HT-29 (cell line): ENCODE measurements around the gene PPAN. TPM values are rescaled to one million over a fixed set of nuclear protein-coding genes. Genes with fewer than 3 reads are reported as not detected.
A peak's percentile ranks its signal among the peaks of the same experiment; 100 is the strongest.

Experiments used
- DNase-seq: peaks from one replicate; pipeline ENCODE4 v3.0.0-alpha.2; 2015; ENCODE audit warnings: low spot score
- total RNA-seq: library from RNA; depleted of rRNA; stranded (reverse); fragments of >200 nt; shearing (Covaris generic); gene quantifications from 2 replicates; pipeline ENCODE4 v1.2.3, GENCODE V29; 2014; rRNA removed

The PPAN gene
- total RNA-seq, result 90.3 and 97.0 TPM in 2 replicates

- DNase-seq, result peak; percentile 96
Observed at GRCh38 chr19:10106100-10106936, at the start of gene PPAN. Gene PPAN (plus strand): TSS chr19:10106362. CDS start chr19:10106395, 33 bp downstream.

GRCh38 chr19:10061717-10062310 is 44.3 kb upstream of the PPAN start:
- DNase-seq, result no peak

- no peak for DNase-seq
Observed at GRCh38 chr19:10068205-10068604, 38.0 kb upstream of the PPAN start.

- DNase-seq, result no peak
Observed at GRCh38 chr19:10069046-10069445, 37.1 kb upstream of the PPAN start.

GRCh38 chr19:10070730-10071446 is 35.3 kb upstream of the PPAN start:
- DNase-seq, result no peak

GRCh38 chr19:10074153-10074552 is 32.0 kb upstream of the PPAN start:
- DNase-seq, result peak; percentile 41

GRCh38 chr19:10076535-10076934 is 29.6 kb upstream of the PPAN start:
- no peak for DNase-seq

- DNase-seq, result no peak
Observed at GRCh38 chr19:10078329-10078728, 27.8 kb upstream of the PPAN start.

GRCh38 chr19:10079031-10079453 is 27.1 kb upstream of the PPAN start:
- DNase-seq, result no peak

GRCh38 chr19:10083911-10084310 is 22.3 kb upstream of the PPAN start:
- no peak for DNase-seq

GRCh38 chr19:10084803-10085202 is 21.4 kb upstream of the PPAN start:
- no peak for DNase-seq

- DNase-seq, result peak; percentile 39
Observed at GRCh38 chr19:10085641-10086590, 20.2 kb upstream of the PPAN start, which contains the start of gene SHFL. Gene SHFL (plus strand): TSS chr19:10086317. CDS start chr19:10086428, 111 bp downstream.

- DNase-seq, result no peak
Observed at GRCh38 chr19:10086591-10087192, 19.5 kb upstream of the PPAN start.

GRCh38 chr19:10087296-10088061 is 18.7 kb upstream of the PPAN start:
- no peak for DNase-seq

- DNase-seq, result no peak
Observed at GRCh38 chr19:10088949-10089554, 17.1 kb upstream of the PPAN start.

GRCh38 chr19:10089801-10090375 is 16.3 kb upstream of the PPAN start:
- no peak for DNase-seq

GRCh38 chr19:10091370-10091687 is 14.8 kb upstream of the PPAN start:
- no peak for DNase-seq

GRCh38 chr19:10091895-10092641 is 14.1 kb upstream of the PPAN start:
- no peak for DNase-seq
